GM12878 (cell line): ENCODE results near the gene GNB5. TPM values are rescaled to one million over a fixed set of nuclear protein-coding genes. Genes with fewer than 3 reads are reported as not detected.
A peak's percentile ranks its signal among the peaks of the same experiment; 100 is the strongest.

Experiments used
- ATAC-seq: fragments of 200-7000 bp; cut with Tn5 transposase; 3 replicates; pipeline ENCODE4 v1.9.1; 2020; ENCODE audit warnings: mild to moderate bottlenecking, moderate library complexity
- BruUV-seq: library from RNA; stranded (reverse); fragments of 400-500 nt; replicated peaks from 2 replicates; lab custom pipeline; 2021; lab: Mats Ljungman, UMichigan
- CTCF ChIA-PET: fragments of 300-600 bp; sonication (Branson Sonifier 250); formaldehyde crosslinking; extraction: SDS; loops from one replicate; lab custom pipeline; 2021; ENCODE audit warnings: inconsistent platforms; lab: Yijun Ruan, JAX
- POLR2A ChIA-PET: fragments of 350-600 bp; formaldehyde crosslinking; extraction: SDS; loops from one replicate; lab custom pipeline; 2021; ENCODE audit warnings: inconsistent platforms; lab: Charles Lee
- RAD21 ChIA-PET: fragments of 300-600 bp; sonication (Branson Sonifier 250); formaldehyde crosslinking; loops from one replicate; lab custom pipeline; 2023; ENCODE audit warnings: antibody characterized with exemption; ENCODE audit not compliant: unreplicated experiment; lab: Charles Lee
- SMC1A ChIA-PET: fragments of 300-600 bp; sonication (Branson Sonifier 250); formaldehyde crosslinking; loops from one replicate; lab custom pipeline; 2023; ENCODE audit not compliant: unreplicated experiment, uncharacterized antibody; lab: Charles Lee
- DNase-seq: peaks from one replicate; pipeline ENCODE4 v3.0.0-alpha.2; 2011; ENCODE audit warnings: low read depth, low spot score
- FAIRE-seq: peaks from 3 replicates; lab custom pipeline; 2011; peaks lifted over from hg19 to GRCh38; lab: Jason Lieb, UNC
- H2AFZ ChIP-seq: 2 replicates; pipeline ENCODE4 v1.6.0; 2011; ENCODE audit warnings: low read depth, low read length, control low read depth; ENCODE audit not compliant: control insufficient read depth
- H3K27ac ChIP-seq: 2 replicates; pipeline ENCODE4 v1.5.1; 2011; ENCODE audit warnings: control low read depth; ENCODE audit not compliant: control insufficient read depth, insufficient read depth
- H3K27me3 ChIP-seq, 2 experiments: replicated peaks in 1 of 2; 2 replicates each; pipeline versions ENCODE4 v1.6.0 to v1.6.1; 2011; ENCODE audit warnings: low read length in 1 of 2; ENCODE audit not compliant: control insufficient read depth in 2 of 2, insufficient read depth in 2 of 2
- H3K36me3 ChIP-seq, 2 experiments: 2 replicates each; pipeline ENCODE4 v1.5.1; 2011; ENCODE audit warnings: low read length in 1 of 2; ENCODE audit not compliant: control insufficient read depth in 2 of 2, insufficient read depth in 2 of 2
- H3K4me1 ChIP-seq: 2 replicates; pipeline ENCODE4 v1.6.1; 2011; ENCODE audit warnings: mild to moderate bottlenecking, low read length, moderate library complexity, mixed read lengths; ENCODE audit not compliant: control insufficient read depth, insufficient read depth
- H3K4me2 ChIP-seq: 2 replicates; pipeline ENCODE4 v1.6.0; 2011; ENCODE audit warnings: control low read depth; ENCODE audit not compliant: control insufficient read depth, insufficient read depth
- H3K4me3 ChIP-seq: fragments of 200-600 bp; sonication (generic); 2 replicates; pipeline ENCODE4 v1.5.1; 2016
- H3K79me2 ChIP-seq: 2 replicates; pipeline ENCODE4 v1.6.0; 2011; ENCODE audit warnings: low read length; ENCODE audit not compliant: control insufficient read depth, insufficient read depth
- H3K9ac ChIP-seq: 2 replicates; pipeline ENCODE4 v1.8.0; 2011; ENCODE audit warnings: low read length, control low read depth, mixed read lengths; ENCODE audit not compliant: control insufficient read depth, insufficient read depth
- H3K9me3 ChIP-seq: replicated peaks from 3 replicates; pipeline ENCODE4 v1.5.1; 2011; ENCODE audit warnings: mild to moderate bottlenecking, low read length; ENCODE audit not compliant: control insufficient read depth, insufficient read depth
- H4K20me1 ChIP-seq: 2 replicates; pipeline ENCODE4 v1.6.0; 2011; ENCODE audit not compliant: control insufficient read depth, insufficient read depth
- MYB ChIP-seq: fragments of 150-350 bp; IDR thresholded peaks from 2 replicates; pipeline ENCODE4 v1.6.1; 2014; ENCODE audit warnings: mild to moderate bottlenecking, low read depth, low read length, borderline replicate concordance
- ZBTB40 ChIP-seq: fragments of 450-650 bp; IDR thresholded peaks from 2 replicates; pipeline ENCODE4 v1.6.1; 2016; ENCODE audit warnings: mild to moderate bottlenecking, moderate library complexity, borderline replicate concordance
- WGBS: methylation state at CpG from one replicate; pipeline ENCODE4 v1.1.6; 2016; ENCODE audit warnings: low lambda C conversion rate; ENCODE audit not compliant: insufficient replicate concordance, insufficient coverage; ENCODE audit errors: missing lambda C conversion rate; 5-methylcytosine and 5-hydroxymethylcytosine counted together
- in situ Hi-C: fragments of 300-500 bp; cut with MboI; formaldehyde crosslinking; loops from 9 replicates; pipeline ENCODE4 v1.14.3; 2018; ENCODE audit warnings: mixed read lengths
- intact Hi-C: fragments of 100-400 bp; cut with micrococcal nuclease; formaldehyde crosslinking; loops from one replicate; pipeline ENCODE4 v1.14.2; 2022; ENCODE audit not compliant: unreplicated experiment
- polyA plus RNA-seq, 11 experiments: library from polyadenylated mRNA; depleted of rRNA in 4 of 11; unstranded in 6 of 11; stranded (reverse) in 5 of 11; fragments of >200 nt; fragmentation: Nextera tagmentation in 4 of 11; fragmentation: Illumina TruSeq in 1 of 11; extraction: Ambion mirVana in 4 of 11; extraction: Trizol in 1 of 11; gene quantifications; 1 replicate in 1 of 11; 2 replicates in 10 of 11; pipeline versions ENCODE4 v1.2.1 to v1.2.3, GENCODE V29; 2011 to 2016; ENCODE audit warnings: inconsistent platforms in 2 of 11, missing spikeins in 2 of 11, low read depth in 1 of 11
- total RNA-seq, 4 experiments: library from RNA; depleted of rRNA in 3 of 4; stranded (reverse); fragments of >200 nt in 3 of 4; fragmentation: Illumina TruSeq in 1 of 4; extraction: Trizol in 1 of 4; gene quantifications; 2 replicates each; pipeline versions ENCODE4 v1.2.1 to v1.2.3, GENCODE V29; 2013 to 2021

Gene GNB5
- total and polyA plus RNA-seq, 10 of the 15 experiments (the other 5 are each of a cell fraction or from before 2014, with no cell fraction given), result 2.4 to 25.9 (median 15.2) TPM

GRCh38 chr15:52214553-52214952 lies 23.4 kb upstream of the GNB5 start:
- H3K4me2 ChIP-seq, result no peak overlapping the region
- POLR2A ChIA-PET, result no interaction called here
- FAIRE-seq (no peak), DNase-seq (no peak), ATAC-seq (no peak)
- intact Hi-C loops, result no loop called here
- H3K27ac ChIP-seq, result no peak overlapping the region
- CTCF ChIA-PET, result interaction anchor here (0.6 to 6.7 kb wide), 11 partner anchors 10 to 594 kb away, joined by 3 to 207 read pairs (median 4); no protein-coding TSS in a partner anchor
- no peak overlapping the region for H3K4me3 ChIP-seq
- no peak for TF ChIP-seq MYB
- peak; percentile 71 for TF ChIP-seq ZBTB40
- RAD21 ChIA-PET, result interaction anchor here (0.6 to 2.7 kb wide), 13 partner anchors 10 to 521 kb away, joined by 3 to 16 read pairs (median 4); no protein-coding TSS in a partner anchor
- SMC1A ChIA-PET, result interaction anchor here (0.6 to 3.1 kb wide), 9 partner anchors 8 to 117 kb away, joined by 3 to 47 read pairs (median 4); no protein-coding TSS in a partner anchor
- H4K20me1 ChIP-seq, result no peaks in the 10 kb centered on the region
- no peaks in the 10 kb centered on the region for H3K9me3 ChIP-seq
- no peak overlapping the region for H3K9ac ChIP-seq
- no peaks in the 10 kb centered on the region for H3K4me1 ChIP-seq
- BruUV-seq, result no TSS peak
- H2AFZ ChIP-seq, result no peak overlapping the region
- WGBS, result 100% methylated on average over 1 of the region's 1 CpG
- in situ Hi-C loops, result no loop called here
- no peaks in the 10 kb centered on the region for H3K27me3 ChIP-seq
- no peaks in the 10 kb centered on the region for H3K79me2 ChIP-seq
- H3K36me3 ChIP-seq, result no peaks in the 10 kb centered on the region
